Fibroblast of the conjunctiva (primary cell): ENCODE results near the gene IL11.
"Not testable (repeated sequence)": the region's sequence is repeated elsewhere in the genome, so short reads cannot be mapped to it uniquely, and the experiment has no call there.

Experiments used
- DNase-seq: peaks from one replicate; pipeline ENCODE4 v3.0.0-alpha.2; 2010; ENCODE audit warnings: low read depth

The IL11 gene

GRCh38 chr19:55350620-55351315 is 19.5 kb downstream of the IL11 start:
- DNase-seq, result no peak

DNA sequence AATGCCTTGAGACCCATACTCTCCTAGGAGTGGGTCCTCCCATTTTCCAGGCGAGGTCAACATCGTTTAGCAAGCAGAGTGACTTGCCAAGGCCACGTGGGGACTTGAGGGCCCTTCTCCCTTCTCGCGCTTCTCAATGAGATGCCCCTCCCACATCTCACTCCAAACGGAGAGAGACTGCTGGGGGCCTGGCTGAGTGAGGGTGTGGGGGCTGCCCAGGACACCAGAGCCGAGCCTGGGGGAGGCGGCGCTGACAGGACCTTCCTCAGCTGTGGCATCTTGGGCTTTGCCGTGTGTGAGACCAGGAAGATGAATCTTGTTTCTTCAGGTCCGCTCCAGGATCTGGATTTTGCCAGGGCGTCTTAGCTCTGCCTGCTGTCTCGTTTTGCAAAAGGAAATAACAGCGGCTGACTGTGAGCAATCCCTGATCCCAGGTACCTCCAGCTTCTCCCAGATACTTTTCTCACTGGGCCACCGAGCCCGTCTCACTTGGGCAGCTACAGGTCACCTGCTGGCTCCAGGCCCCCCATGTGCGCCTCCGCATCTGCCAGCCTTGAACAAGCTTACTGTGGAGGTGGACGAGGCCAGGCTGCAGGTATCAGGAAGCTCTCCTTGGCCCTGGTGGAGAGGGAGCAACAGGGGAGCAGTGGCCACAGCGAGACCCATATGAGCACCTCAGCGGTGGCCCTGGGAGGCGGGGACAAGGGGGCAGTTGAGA is 21.8 kb downstream of the IL11 start:
- DNase-seq, result no peak

DNA sequence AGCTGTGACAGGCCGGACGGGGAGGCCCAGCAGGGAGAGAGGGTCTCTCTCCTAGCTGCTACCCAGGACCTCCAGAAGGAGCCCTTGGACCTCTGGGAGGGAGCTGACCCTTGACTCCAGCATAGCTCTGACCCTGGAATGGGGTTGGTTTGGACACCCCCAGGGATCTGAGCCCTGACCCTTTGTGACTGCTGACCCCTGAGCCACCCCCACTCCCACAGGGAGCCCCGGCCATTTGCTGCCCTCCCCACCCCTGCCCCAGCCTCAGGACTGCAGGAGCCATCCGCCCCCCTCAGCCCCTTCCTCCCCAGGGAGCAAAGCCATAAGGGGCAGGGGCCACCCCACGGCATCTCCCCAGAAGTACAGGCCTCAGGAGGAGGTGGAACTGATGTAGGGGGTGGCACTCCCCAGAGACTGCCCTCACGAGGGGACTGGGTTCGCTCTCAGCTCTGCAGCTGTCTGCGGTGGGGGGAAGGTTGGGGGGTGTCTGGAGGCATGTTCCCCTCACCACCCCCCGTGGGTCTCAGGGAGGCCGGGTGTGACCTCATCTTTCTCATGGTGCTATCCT is 22.7 kb downstream of the IL11 start:
- no peak for DNase-seq

GRCh38 chr19:55346725-55347441 is 23.4 kb downstream of the IL11 start:
- no peak for DNase-seq

GRCh38 chr19:55345818-55346724 is 24.2 kb downstream of the IL11 start:
- peak; percentile 70 for DNase-seq

- DNase-seq, result no peak
Measured at GRCh38 chr19:55345101-55345817, 25.0 kb downstream of the IL11 start.

GRCh38 chr19:55344444-55344843 is 25.8 kb downstream of the IL11 start:
- DNase-seq, result no peak

GRCh38 chr19:55341595-55342531 is 28.4 kb downstream of the IL11 start:
- no peak for DNase-seq

GRCh38 chr19:55341171-55341588 is 29.1 kb downstream of the IL11 start:
- no peak for DNase-seq

DNA sequence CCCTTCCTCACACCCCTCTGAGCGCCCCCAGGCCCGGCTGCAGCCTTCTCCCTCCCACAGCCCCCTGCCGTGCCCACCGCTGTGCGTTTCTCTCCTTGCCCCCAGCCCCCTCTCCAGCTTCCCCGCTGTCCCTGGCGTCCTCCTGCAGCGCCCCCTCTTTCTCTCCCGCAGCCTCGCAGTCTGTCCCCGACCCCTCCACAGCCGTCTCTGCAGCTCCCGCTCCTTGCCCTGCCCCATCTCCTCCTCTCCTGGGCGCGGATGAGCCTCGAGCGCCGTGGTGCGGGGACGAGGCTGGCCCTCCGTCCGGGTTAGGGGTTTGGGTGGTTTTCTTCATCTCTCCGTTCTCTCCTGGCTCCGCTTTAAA is 29.5 kb downstream of the IL11 start:
- DNase-seq, result no peak

DNA sequence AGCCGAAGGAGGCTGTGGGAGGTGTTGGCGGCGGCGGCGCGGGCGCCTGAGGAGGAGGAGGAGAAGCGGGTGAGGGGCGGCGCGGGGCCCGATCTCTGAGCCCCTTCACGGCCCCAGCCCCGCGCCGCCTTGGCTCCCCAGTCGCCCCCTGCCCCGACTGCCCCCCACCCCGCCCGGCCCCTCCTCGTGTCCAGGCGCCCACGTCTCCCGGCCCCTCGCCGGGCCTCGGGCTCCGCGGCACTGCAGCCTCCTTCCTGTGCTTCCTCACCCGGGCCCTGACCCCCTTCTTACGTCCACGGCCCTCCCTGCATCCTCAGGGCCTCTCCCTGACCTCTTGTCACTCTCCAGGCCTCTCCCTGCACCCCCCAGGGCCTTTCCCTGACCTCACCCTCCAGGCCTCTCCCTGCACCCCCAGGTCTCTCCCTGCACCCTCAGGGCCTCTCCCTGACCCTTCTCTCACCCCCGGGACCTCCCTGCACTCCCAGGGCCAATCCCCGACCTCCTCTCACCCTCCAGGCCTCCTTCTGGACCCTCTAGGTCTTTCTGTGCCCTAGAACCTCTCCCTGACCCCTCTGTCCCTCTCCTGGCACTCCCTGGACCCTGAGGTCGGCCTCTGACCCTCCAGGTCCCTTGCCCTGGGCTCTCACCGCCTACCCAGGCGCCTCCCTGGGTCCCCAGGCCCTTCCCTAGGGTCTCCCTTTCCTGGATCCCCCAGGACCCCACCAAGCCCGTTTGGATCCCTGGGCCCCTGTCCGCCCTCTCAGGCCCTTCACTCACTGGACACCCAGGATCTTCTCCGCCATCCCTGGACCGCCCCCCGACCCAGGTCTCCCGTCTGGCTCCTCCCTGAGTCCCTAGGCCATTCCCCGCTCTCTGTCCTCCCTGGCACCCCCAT is 30.1 kb downstream of the IL11 start:
- no peak for DNase-seq

DNA sequence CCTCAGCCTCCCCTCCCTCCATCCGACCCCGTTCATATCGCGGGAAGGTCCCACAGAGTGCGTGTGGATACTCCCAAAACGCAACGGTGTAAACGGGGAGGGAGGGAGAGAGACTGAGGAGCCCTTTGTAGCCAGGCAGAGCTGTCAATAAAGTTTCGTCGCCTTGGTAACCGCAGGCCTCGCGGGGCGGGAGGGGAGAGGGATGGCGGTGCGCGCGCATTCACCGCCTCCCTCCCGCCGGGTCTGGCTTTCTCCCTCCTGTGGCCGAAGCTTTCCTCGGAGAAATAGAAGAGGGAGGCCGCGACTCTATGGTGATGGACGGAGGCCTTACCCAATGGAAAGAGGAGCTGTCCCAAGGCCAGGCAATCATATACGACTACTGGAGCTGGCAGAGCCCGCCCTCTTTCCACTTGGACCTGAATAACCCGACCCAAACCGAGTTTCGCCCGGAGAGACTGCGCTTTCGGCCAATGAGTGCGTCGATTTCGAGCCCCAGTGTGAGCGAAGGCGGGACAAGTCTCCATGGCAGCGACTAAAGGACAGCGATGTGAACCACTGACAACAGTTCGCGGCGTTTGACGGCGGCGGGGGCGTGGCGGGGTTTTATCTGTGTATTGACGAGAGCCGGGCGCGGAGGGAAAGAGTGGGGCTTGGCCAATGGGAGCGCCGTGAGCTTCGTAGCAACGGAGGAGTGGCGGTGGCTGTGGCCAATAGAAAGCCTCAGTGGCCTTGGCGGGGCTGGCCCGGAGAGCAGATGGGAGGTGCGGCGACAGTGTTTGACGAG is 31.0 kb downstream of the IL11 start, which contains the start of gene KMT5C:
KMT5C (plus strand) TSS at position 772 of the 784 bp plus-strand sequence. CDS start 2,061 bp downstream, outside the sequence.
- DNase-seq, result peak; percentile 100

- DNase-seq, result no peak
Measured at GRCh38 chr19:55336101-55336500, 34.2 kb downstream of the IL11 start.

- no peak for DNase-seq
Measured at GRCh38 chr19:55333870-55334269, 36.4 kb downstream of the IL11 start.

DNA sequence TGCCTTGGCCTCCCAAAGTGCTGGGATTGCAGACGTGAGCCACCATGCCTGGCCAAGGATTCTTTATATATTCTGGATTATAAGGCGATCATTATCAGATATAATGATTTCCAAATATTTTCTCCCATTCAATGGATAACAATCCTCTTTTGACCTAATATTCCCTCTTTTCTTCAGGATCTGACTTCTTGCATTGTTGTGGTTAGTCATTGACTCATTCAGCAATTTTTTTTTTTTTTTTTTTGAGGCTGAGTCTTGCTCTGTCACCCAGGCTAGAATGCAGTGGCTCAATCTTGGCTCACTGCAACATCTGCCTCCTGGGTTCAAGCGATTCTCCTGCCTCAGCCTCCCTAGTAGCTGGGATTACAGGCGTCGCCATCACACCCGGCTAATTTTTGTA is 40.5 kb downstream of the IL11 start:
- not testable (repeated sequence) for DNase-seq

DNA sequence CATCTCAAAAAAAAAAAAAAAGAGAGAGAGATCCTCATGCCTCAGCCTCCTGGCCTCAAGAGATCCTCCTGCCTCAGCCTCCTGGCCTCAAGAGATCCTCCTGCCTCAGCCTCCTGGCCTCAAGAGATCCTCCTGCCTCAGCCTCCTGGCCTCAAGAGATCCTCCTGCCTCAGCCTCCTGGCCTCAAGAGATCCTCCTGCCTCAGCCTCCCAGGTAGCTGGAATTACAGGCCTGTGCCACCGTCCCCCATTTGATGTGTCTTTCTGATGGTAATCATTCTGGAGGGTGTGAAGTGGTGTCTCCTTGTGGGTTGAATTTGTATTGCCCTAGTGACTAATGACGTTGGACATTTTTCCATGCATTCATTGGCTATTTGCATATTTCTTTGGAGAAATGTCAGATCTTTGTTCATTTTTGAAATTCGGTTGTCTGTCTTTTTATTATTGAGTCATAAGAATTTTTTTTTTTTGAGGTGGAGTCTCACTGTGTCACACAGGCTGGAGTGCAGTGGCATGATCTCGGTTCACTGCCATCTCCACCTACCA is 41.4 kb downstream of the IL11 start:
- DNase-seq, result not testable (repeated sequence)

- DNase-seq, result no peak
Measured at GRCh38 chr19:55325172-55325571, 45.1 kb downstream of the IL11 start, which contains the start of gene TMEM150B. Gene TMEM150B (minus strand): TSS chr19:55325341. CDS start chr19:55321036, 4,305 bp downstream.
